ENCODE results near the gene MAGEB2.
"Not testable (repeated sequence)": the region's sequence is repeated elsewhere in the genome, so short reads cannot be mapped to it uniquely, and the experiment has no call there.

The MAGEB2 gene, protein sequence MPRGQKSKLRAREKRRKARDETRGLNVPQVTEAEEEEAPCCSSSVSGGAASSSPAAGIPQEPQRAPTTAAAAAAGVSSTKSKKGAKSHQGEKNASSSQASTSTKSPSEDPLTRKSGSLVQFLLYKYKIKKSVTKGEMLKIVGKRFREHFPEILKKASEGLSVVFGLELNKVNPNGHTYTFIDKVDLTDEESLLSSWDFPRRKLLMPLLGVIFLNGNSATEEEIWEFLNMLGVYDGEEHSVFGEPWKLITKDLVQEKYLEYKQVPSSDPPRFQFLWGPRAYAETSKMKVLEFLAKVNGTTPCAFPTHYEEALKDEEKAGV

DNA sequence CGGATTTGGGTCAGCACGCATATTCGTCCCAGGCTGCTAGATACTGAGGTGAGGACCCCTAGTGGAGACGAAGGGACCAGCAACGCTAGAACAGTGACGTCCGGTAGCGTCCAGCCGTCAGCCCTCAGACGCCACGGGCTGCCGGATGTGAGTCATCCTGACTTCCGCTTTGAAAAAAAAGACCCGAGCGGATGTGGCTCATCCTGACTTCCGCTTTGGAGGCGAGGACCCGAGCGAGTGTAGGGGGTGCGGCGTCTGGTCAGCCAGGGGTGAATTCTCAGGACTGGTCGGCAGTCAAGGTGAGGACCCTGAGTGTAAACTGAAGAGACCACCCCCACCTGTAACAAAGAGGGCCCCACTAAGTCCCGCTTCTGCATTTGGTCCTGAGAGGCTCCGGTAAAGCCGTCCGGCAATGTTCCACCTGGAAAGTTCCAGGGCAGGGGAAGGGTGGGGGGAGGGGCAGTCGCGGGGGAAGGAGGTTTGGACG lies at the start of gene MAGEB2:
Gene MAGEB2, plus strand, starts transcription at position 207 of the 487 bp plus-strand sequence. CDS start 3,018 bp downstream, outside the sequence.
- DNase-seq (ENCODE audit: low read depth in 2 of 2): no peak

GRCh38 chrX:30170900-30171299 lies 44.5 kb upstream of the MAGEB2 start:
- no peak for DNase-seq (ENCODE audit: low read depth in 2 of 2)

- no peak for DNase-seq (ENCODE audit: low read depth in 2 of 2)
Observed at GRCh38 chrX:30181353-30181752, 34.0 kb upstream of the MAGEB2 start.

DNA sequence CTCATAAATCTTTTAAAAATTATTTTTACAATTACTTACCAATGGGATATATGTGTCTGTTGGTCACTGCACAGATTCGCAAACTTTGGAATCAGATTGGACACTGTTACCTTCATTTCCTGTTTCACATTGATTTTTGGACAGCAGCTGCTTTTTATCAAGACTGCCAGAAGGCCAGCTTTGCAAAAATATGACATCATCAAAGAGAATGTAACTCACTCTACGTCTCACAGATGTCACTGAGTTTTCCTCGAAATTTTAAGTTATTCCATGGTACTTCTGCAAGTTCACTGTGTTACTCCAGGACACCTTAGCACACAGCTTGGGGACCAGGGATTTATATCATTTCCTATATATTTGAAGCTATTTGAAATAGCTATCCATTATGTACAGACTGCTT lies 31.8 kb upstream of the MAGEB2 start:
- no peak for DNase-seq (ENCODE audit: low read depth in 2 of 2)

DNA sequence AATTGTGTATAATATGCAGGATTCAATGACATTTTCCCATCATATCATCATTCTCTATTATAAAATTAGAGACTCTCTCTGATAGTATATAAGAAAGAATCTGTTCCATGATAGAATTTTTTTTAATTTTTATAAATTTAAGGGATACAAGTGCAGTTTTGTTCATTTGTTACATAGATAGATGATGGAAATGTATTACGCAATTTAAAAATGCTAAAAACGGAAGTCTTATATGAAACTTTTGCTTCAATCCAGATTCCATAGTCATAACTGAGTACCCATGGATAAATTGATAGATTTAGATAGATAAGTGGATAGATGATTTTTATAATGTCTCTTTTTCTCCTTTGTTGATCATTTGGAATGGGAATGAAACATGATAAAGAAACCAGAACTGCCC lies 24.9 kb upstream of the MAGEB2 start:
- no peak for DNase-seq (ENCODE audit: low read depth in 2 of 2)

DNA sequence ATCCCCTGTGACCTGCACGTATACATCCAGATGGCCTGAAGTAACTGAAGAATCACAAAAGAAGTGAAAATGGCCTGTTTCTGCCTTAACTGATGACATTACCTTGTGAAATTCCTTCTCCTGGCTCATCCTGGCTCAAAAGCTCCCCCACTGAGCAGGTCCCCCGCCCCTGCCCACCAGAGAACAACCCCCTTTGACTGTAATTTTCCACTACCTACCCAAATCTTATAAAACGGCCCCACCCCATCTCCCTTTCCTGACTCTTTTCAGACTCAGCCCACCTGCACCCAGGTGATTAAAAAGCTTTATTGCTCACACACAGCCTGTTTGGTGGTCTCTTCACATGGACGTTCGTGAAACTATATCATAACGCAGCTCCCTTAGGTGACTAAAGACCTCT lies 21.5 kb upstream of the MAGEB2 start:
- DNase-seq (ENCODE audit: low read depth in 2 of 2): not testable (repeated sequence)

- no peak for DNase-seq (ENCODE audit: low read depth in 2 of 2)
Observed at GRCh38 chrX:30196322-30196721, 19.0 kb upstream of the MAGEB2 start.

GRCh38 chrX:30212172-30212571 lies 3.2 kb upstream of the MAGEB2 start:
- DNase-seq (ENCODE audit: low read depth in 2 of 2): no peak

- DNase-seq (ENCODE audit: low read depth in 2 of 2): no peak
Observed at GRCh38 chrX:30217465-30217864, 2.1 kb downstream of the MAGEB2 start.

DNA sequence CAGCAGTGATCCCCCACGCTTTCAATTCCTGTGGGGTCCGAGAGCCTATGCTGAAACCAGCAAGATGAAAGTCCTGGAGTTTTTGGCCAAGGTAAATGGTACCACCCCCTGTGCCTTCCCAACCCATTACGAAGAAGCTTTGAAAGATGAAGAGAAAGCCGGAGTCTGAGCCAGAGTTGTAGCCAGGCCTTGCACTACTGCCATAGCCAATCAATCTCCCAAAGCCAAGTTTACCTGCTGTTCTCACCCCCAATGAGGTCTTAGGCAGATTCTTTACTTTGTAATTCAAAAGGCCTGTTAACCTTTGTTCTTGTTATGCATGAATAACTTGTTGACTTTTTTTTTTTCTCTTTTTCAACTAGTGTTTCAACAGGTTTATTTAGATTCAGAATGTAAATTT lies 4.0 kb downstream of the MAGEB2 start:
- no peak for DNase-seq (ENCODE audit: low read depth in 2 of 2)

- no peak for DNase-seq (ENCODE audit: low read depth in 2 of 2)
Observed at GRCh38 chrX:30220661-30221060, 5.3 kb downstream of the MAGEB2 start.

DNA sequence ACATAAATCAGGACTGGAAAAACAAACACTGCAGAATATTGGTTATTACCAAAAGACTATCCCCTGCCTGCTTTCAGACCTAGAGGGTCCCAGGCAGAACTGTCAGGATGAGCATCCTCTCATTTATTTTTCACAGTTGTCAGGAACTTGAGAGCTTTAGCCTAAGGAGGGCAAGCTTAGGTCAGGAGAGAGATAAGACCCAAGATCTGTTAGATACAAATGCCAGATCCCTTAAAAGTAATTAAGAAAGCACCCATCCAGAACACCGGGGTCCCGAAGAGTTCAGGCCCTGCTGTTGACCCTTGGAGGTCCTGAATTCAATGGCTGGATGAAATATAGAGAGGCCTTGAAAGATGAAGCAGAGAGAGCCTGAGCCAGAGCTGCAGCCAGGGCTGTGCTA lies 9.2 kb downstream of the MAGEB2 start:
- no peak for DNase-seq (ENCODE audit: low read depth in 2 of 2)

DNA sequence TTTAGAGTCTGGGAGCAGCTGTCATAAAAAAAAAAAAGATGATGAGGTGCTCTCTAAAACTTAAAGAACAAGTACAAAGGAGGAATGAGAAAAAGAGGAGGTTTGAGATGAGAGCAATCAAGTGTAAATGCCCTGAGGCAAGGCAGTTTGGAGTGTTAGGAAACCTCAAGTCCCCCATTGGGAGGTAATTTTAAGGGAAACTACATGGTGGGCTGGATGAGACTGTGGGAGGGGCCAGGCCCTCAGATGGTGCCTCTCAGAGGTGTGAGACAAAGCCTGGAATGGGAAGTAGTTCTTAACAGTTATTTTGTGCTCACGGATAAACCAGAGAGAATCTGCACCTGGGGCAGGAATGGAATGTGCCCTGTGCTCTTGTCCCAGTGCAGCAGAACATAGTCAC lies 13.2 kb downstream of the MAGEB2 start:
- DNase-seq (ENCODE audit: low read depth in 2 of 2): no peak

- no peak for DNase-seq (ENCODE audit: low read depth in 2 of 2)
Observed at GRCh38 chrX:30230395-30230794, 15.0 kb downstream of the MAGEB2 start, which contains the start of gene MAGEB3. Gene MAGEB3, plus strand, starts transcription at chrX:30230657. Its CDS starts 5,268 bp downstream, at chrX:30235925.

- no peak for DNase-seq (ENCODE audit: low read depth in 2 of 2)
Observed at GRCh38 chrX:30241724-30242415, 26.5 kb downstream of the MAGEB2 start, which contains the start of gene MAGEB4. Gene MAGEB4, plus strand, starts transcription at chrX:30242000. Its CDS starts 136 bp downstream, at chrX:30242136.

- DNase-seq (ENCODE audit: low read depth in 2 of 2): no peak
Observed at GRCh38 chrX:30246769-30247489, 31.6 kb downstream of the MAGEB2 start, which contains the start of gene MAGEB1. Gene MAGEB1, plus strand, starts transcription at chrX:30247146. Its CDS starts 3,348 bp downstream, at chrX:30250494.

- no peak for DNase-seq (ENCODE audit: low read depth in 2 of 2)
Observed at GRCh38 chrX:30248854-30249253, 33.5 kb downstream of the MAGEB2 start.

DNA sequence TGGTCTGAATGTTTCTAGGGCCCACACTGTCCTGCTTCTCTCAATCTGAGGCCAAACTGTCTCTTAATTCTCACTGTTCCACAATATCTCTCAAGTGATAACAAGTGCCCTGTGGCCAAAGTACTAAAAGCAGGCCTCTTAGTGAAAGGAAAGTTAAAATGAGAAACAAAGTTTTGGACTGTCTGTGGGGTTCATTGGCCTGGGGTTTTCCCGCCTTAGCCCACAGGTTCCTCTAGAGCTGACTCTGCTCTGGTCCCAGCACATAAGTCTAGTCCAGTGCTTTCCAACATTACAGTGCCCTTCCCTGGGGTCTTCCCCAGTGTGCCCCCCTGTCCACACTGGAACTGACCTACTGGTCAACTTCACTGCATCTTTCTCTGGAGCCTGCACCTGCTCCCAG lies 37.9 kb downstream of the MAGEB2 start:
- DNase-seq (ENCODE audit: low read depth in 2 of 2): no peak

GRCh38 chrX:30259927-30260326 lies 44.6 kb downstream of the MAGEB2 start:
- DNase-seq (ENCODE audit: low read depth in 2 of 2): no peak

DNA sequence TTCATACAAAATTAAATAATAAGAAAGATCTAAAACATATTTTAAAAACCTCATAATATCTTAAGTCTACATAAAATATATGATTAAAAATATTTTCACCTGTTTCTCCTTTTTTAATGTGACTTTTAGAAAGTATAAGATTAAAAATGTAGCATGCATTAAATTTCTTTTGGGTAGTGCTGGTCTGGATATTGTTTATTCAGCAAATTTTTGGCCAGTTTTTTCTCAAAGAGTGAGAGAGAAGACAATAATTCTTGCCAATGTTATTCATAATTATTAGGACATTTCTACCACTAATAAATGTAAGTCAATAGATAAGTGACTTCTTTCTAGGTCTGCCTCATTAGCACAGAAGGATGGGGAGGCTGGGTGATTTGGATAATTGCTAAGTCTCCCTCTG lies 45.6 kb downstream of the MAGEB2 start:
- DNase-seq (ENCODE audit: low read depth in 2 of 2): no peak

GRCh38 chrX:30262763-30263162 lies 47.4 kb downstream of the MAGEB2 start:
- DNase-seq (ENCODE audit: low read depth in 2 of 2): no peak
